ENCODE data around the gene ACSL4.

GRCh38 chrX:109697855-109698254, 35.2 kb downstream of the ACSL4 start:
- TF ChIP-seq POLR2AphosphoS5 (IDR thresholded peaks at IDR 0.05; ENCODE audit: insufficient read depth in 1 of 2, low read depth in 1 of 2) (no peak), CTCF (IDR thresholded peaks at IDR 0.05) (no peak)

All from vagina (tissue), 2 donors.